GM21367 (cell line): ENCODE measurements around the gene ZFAND2B.

Experiments
- ATAC-seq: cut with Tn5 transposase; IDR thresholded peaks from one replicate; pipeline ENCODE4 v1.9.1; 2021; ENCODE audit not compliant: unreplicated experiment

The ZFAND2B gene

GRCh38 chr2:219220652-219221402 is 14.2 kb downstream of the ZFAND2B start:
- no peak for ATAC-seq

- no peak for ATAC-seq
These were observed 15.5 kb downstream of the ZFAND2B start for GRCh38 chr2:219221957-219222518.

- ATAC-seq = no peak
These were observed 17.4 kb downstream of the ZFAND2B start for GRCh38 chr2:219223831-219224610.

- ATAC-seq = no peak
These were observed 18.8 kb downstream of the ZFAND2B start for GRCh38 chr2:219225350-219225749.

- no peak for ATAC-seq
These were observed 21.7 kb downstream of the ZFAND2B start for GRCh38 chr2:219228041-219228910.

GRCh38 chr2:219228911-219229304 is 22.3 kb downstream of the ZFAND2B start:
- ATAC-seq = no peak

- ATAC-seq = peak; percentile 92
These were observed 22.9 kb downstream of the ZFAND2B start, which contains the start of the genes ANKZF1 and ATG9A for GRCh38 chr2:219229305-219230058. ANKZF1 (plus strand) TSS chr2:219229806; CDS start chr2:219230258, 452 bp downstream. ATG9A (minus strand) TSS chr2:219229636; CDS start chr2:219228024, 1,612 bp downstream.

- no peak for ATAC-seq
These were observed 23.5 kb downstream of the ZFAND2B start for GRCh38 chr2:219230059-219230540.

- ATAC-seq = no peak
These were observed 27.7 kb downstream of the ZFAND2B start for GRCh38 chr2:219234331-219234730.

GRCh38 chr2:219243291-219243761 is 36.7 kb downstream of the ZFAND2B start:
- no peak for ATAC-seq

GRCh38 chr2:219244789-219245147 is 38.2 kb downstream of the ZFAND2B start:
- no peak for ATAC-seq

GRCh38 chr2:219245148-219245898 is 38.7 kb downstream of the ZFAND2B start, which contains the start of the genes GLB1L and STK16:
GLB1L (minus strand) TSS chr2:219245444; CDS start chr2:219243573, 1,871 bp downstream.
STK16 (plus strand) TSS chr2:219245479; CDS start chr2:219246000, 521 bp downstream.
- ATAC-seq = peak; percentile 65

- no peak for ATAC-seq
These were observed 39.3 kb downstream of the ZFAND2B start for GRCh38 chr2:219245899-219246230.

- ATAC-seq = no peak
These were observed 40.0 kb downstream of the ZFAND2B start for GRCh38 chr2:219246559-219246958.

GRCh38 chr2:219247678-219248642 is 41.4 kb downstream of the ZFAND2B start:
- no peak for ATAC-seq

GRCh38 chr2:219248845-219249202 is 42.2 kb downstream of the ZFAND2B start:
- ATAC-seq = no peak

- no peak for ATAC-seq
These were observed 42.8 kb downstream of the ZFAND2B start for GRCh38 chr2:219249203-219249980.
